GM21381 (cell line): ENCODE measurements around the gene MVB12A.

Experiments
- ATAC-seq: cut with Tn5 transposase; IDR thresholded peaks from one replicate; pipeline ENCODE4 v1.9.1; 2021; ENCODE audit warnings: mild to moderate bottlenecking, moderate library complexity; ENCODE audit not compliant: unreplicated experiment

Gene MVB12A

GRCh38 chr19:17470068-17470841 is 50.4 kb downstream of the MVB12A start, which contains the start of gene SLC27A1:
Gene SLC27A1, plus strand, starts transcription at chr19:17470524. Its CDS starts 17 bp downstream, at chr19:17470541.
- ATAC-seq = peak; percentile 79

GRCh38 chr19:17471410-17472125 is 51.7 kb downstream of the MVB12A start:
- ATAC-seq = no peak

GRCh38 chr19:17473041-17473440 is 53.2 kb downstream of the MVB12A start:
- ATAC-seq = no peak
